GM19193 (cell line): ENCODE measurements around the gene INPP4A.

Experiments
- POLR2A ChIP-seq: IDR thresholded peaks from 4 replicates; pipeline ENCODE4 v1.6.1; 2011; ENCODE audit not compliant: insufficient read depth, insufficient read length; ENCODE audit errors: extremely low read depth

INPP4A gene

GRCh38 chr2:98505311-98505808, 60.7 kb downstream of the INPP4A start:
- no peak for TF ChIP-seq POLR2A

- TF ChIP-seq POLR2A, result no peak
These were observed 61.5 kb downstream of the INPP4A start for GRCh38 chr2:98505971-98506664.

- no peak for TF ChIP-seq POLR2A
These were observed 62.2 kb downstream of the INPP4A start for GRCh38 chr2:98506881-98507280.

- TF ChIP-seq POLR2A, result no peak
These were observed 62.8 kb downstream of the INPP4A start for GRCh38 chr2:98507461-98507860.

GRCh38 chr2:98507891-98508708, 63.4 kb downstream of the INPP4A start:
- TF ChIP-seq POLR2A, result no peak

- no peak for TF ChIP-seq POLR2A
These were observed 64.0 kb downstream of the INPP4A start for GRCh38 chr2:98508709-98509066.

- no peak for TF ChIP-seq POLR2A
These were observed 65.1 kb downstream of the INPP4A start for GRCh38 chr2:98509542-98510321.

- TF ChIP-seq POLR2A, result no peak
These were observed 65.6 kb downstream of the INPP4A start for GRCh38 chr2:98510322-98510662.

GRCh38 chr2:98511981-98512380, 67.3 kb downstream of the INPP4A start:
- no peak for TF ChIP-seq POLR2A

GRCh38 chr2:98512699-98513098, 68.0 kb downstream of the INPP4A start:
- TF ChIP-seq POLR2A, result no peak

GRCh38 chr2:98514096-98514639, 69.5 kb downstream of the INPP4A start:
- no peak for TF ChIP-seq POLR2A

- no peak for TF ChIP-seq POLR2A
These were observed 70.2 kb downstream of the INPP4A start for GRCh38 chr2:98514879-98515249.

- no peak for TF ChIP-seq POLR2A
These were observed 70.8 kb downstream of the INPP4A start for GRCh38 chr2:98515250-98515991.

- no peak for TF ChIP-seq POLR2A
These were observed 71.9 kb downstream of the INPP4A start for GRCh38 chr2:98516571-98516970.

GRCh38 chr2:98517636-98518035, 73.0 kb downstream of the INPP4A start:
- no peak for TF ChIP-seq POLR2A

- no peak for TF ChIP-seq POLR2A
These were observed 73.4 kb downstream of the INPP4A start for GRCh38 chr2:98518101-98518500.
